NCI-H82 treated with DMSO at 0.1 percent for 48 hours (cell line): Measurements from ENCODE around the gene OSBP2.

Experiments used
- DNase-seq: peaks from one replicate; lab custom pipeline; 2025; ENCODE audit not compliant: unreplicated experiment; lab: John Stamatoyannopoulos, UW

Gene OSBP2

DNA sequence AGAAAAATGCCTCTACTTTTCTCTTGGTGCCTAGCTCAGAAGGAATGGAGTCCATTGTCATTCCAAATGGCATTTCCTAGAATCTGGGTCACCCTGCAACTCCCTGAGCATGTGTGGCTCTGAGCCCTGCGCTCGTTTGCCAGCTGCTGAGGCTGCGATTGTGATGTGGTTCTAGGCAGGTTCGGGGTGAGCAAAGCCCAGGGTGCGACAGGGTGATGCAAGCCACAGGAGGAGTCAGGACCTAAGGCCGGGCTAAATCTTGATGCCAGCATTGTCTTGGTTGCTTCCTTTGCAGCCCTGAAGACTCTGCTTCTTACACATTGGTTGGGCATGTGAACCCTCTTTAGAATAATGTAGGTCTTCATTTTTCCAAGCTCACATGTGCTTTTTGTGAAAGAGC is 142.9 kb downstream of the OSBP2 start:
- DNase-seq, result no peak

GRCh38 chr22:30838111-30838510 is 143.4 kb downstream of the OSBP2 start:
- DNase-seq, result no peak

DNA sequence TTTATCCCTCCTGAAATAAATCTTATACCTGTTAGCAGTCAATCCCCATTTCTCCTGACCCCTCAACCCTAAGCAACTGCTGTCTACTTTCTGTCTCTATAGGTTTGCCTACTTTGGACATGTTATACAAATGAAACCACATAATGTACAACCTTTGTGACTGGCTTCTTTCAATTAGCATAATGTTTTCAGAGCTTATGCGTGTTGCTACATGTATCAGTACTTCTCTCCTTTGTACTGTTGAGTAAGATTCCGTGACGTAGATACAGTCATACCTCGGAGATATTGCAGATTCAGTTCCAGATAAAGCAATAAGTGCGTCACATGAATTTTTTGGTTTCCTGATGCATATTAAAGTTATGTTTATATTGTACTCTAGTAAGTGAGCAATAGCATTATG is 146.6 kb downstream of the OSBP2 start:
- DNase-seq, result no peak

- DNase-seq, result no peak
Observed at GRCh38 chr22:30843245-30843644, 148.6 kb downstream of the OSBP2 start.

- DNase-seq, result no peak
Observed at GRCh38 chr22:30847583-30847982, 152.9 kb downstream of the OSBP2 start.

GRCh38 chr22:30855266-30855665 is 160.6 kb downstream of the OSBP2 start:
- DNase-seq, result no peak

GRCh38 chr22:30855677-30856518 is 161.2 kb downstream of the OSBP2 start:
- no peak for DNase-seq

DNA sequence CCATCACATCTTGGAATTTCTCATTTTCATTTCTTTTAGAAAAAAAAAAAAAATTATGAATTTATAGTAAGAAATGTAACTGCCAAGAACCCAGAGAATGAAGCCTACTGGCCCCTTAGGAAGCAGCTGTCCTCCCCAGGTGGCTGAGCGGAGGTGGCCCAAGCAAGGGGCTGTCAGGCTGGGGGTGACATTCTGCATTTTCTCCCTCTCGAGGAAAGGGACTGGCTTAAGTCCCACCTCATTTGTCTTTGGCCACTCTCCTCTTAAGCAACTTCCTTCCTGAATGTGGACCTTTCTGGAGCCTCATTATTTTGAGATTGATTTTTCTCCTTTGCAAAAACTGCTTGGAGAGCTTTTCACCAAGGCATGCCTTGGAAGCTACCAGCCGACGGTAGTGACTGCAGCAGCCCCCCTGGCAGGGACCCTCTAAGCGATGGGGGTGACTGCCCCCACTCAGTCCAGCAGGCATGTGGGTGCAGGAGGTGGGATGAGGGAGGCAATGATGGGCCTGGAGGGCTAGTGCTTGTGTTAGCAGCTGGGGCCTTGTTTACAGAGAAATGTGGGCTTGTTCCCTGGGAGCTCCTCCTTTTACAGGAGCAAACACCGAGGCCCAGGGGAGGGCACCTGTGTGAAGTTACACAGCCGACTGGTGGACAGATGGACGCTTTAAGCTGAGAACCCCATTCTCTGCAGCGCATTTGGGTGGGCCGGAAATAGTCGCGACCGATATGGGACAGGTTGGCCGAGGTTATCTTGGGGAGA is 162.2 kb downstream of the OSBP2 start:
- no peak for DNase-seq

GRCh38 chr22:30857791-30858190 is 163.1 kb downstream of the OSBP2 start:
- DNase-seq, result no peak

DNA sequence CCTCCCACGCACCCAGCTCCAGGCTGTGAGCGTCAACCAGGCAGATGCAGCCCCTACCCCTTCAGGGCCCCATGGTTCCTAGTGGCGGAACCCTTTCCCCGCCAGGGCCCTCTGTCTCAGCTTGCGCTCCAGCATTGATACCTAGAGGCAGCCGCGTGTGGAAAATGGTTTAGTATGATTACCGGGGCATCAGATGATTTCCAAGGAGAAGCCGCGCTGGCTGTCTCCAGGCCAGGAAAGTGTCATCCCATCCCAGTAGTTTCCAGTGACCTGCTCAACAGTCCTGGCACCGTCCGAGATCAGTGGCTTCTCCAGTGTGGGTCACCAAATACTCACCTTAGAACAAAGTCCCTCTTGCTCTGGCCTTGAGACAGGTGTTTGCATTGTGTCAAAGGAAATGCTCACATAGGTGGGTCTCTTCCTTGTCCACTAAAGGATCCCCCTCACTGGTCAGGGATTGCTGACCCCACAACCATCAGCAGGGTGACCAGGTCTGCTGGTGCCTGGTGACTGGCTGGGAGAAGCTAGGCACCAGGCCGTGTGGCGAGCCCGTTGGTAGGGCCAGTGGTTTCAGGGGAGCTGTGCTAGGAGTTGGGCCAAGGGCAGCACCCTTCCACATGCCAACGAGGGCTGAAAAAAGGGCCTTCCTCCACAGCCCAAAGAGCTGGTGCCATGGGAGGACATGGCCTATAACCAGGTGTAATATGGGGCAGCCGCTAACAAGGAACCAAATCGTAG is 164.5 kb downstream of the OSBP2 start:
- no peak for DNase-seq

DNA sequence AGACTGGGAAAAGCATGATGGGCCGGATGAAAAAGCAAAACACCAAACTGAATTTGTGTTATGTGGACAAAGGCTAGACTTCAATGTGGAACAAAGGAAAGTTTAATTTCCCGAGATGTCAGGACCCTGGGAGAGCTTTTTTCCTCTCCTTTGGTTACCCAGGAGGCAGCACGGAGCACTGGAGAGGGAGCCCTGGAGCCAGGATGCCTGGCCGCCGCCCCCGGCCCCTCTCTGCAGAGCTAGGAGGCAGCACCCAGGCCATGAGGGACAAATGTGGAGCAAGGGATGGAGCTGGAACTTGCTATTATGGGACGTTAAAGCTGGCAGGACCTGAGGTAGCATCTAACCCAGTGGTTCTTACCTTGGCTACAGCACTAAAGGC is 165.0 kb downstream of the OSBP2 start:
- no peak for DNase-seq

DNA sequence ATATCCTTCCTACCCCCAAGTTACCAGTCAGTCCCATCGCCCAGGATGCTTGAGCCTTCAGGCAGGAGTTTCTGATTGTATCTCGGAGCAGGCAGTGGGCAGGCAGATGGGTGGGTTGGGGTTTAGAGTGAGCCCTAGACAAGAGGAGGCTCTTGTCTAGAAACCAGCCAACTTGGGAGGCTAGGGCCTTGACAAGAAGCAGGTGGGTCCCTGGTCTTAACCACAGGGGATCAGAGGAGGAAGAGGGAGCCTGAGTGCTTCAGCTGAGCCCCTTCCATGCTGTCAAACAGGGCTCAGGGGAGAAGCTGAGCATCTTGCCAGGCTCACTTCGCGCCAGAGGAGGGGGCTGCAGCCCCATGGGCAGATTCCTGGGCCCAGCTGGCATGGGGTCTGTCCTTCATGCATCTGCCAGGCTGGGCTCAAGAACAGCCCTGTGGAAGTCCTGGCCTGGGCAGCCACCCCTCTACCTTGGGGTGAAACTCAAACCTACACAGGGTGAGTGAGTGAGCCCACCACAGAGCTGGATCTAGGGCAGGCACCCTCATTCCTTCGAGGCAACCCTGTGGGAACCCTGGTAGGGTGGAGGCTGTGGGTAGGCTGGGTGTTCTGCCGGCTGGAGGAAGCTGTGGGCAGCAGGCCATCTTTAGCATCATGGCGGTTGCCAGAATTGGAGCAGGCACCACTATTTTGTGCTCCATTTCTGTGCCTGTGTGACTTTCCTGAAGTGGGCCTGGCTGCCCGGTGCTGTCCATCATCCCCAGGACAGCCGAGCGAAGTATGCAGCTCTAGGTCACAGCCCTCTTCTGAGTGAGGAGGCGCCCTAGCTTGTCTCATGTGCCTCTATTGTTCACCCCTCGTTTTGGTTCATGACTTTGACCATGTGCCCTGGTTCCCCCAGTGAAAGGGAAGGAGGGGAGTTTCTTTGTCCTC is 165.8 kb downstream of the OSBP2 start:
- DNase-seq, result no peak

- DNase-seq, result no peak
Observed at GRCh38 chr22:30861131-30861530, 166.5 kb downstream of the OSBP2 start.

DNA sequence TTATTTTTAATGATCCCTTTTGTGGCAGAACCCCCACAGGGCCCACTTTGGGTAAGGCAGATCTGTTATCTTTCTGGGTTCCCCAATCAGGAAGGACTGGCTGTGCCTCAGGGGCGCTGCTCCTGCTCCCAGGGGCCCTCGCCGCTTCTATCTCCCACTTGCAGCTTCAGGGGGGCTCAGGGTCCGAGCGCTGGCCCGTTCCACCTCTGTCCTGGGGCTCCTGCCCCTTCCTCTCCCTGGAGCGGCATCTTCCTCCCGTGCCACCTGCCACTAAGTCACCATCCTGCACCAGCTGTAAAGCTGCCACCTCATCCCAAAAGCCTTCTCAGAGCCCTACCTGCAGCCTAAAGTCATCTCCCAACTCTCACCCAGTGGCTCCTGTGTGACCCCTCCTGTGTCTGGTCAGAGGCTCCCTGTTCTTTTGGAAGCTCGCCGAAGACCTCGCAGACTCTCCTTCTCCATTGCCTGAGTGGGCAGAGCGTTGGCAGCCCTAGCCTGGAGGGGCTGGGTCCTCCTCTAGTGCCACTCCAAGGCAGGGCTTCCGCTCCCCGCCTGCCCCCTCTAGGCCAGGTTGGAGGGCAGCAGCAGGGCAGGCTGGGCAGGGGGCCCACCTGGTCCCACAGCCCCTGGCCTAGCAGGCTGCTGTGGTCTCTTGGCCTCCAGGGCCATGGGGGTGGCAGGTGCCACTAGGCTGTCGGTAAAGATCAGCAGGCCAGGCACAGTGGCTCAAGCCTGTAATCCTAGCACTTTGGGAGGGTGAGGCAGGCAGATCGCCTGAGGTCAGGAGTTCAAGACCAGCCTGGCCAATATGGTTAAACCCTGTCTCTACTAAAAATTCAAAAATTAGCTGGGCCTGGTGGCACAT is 167.2 kb downstream of the OSBP2 start:
- DNase-seq, result no peak

GRCh38 chr22:30863081-30863833 is 168.6 kb downstream of the OSBP2 start:
- peak; percentile 81 for DNase-seq

DNA sequence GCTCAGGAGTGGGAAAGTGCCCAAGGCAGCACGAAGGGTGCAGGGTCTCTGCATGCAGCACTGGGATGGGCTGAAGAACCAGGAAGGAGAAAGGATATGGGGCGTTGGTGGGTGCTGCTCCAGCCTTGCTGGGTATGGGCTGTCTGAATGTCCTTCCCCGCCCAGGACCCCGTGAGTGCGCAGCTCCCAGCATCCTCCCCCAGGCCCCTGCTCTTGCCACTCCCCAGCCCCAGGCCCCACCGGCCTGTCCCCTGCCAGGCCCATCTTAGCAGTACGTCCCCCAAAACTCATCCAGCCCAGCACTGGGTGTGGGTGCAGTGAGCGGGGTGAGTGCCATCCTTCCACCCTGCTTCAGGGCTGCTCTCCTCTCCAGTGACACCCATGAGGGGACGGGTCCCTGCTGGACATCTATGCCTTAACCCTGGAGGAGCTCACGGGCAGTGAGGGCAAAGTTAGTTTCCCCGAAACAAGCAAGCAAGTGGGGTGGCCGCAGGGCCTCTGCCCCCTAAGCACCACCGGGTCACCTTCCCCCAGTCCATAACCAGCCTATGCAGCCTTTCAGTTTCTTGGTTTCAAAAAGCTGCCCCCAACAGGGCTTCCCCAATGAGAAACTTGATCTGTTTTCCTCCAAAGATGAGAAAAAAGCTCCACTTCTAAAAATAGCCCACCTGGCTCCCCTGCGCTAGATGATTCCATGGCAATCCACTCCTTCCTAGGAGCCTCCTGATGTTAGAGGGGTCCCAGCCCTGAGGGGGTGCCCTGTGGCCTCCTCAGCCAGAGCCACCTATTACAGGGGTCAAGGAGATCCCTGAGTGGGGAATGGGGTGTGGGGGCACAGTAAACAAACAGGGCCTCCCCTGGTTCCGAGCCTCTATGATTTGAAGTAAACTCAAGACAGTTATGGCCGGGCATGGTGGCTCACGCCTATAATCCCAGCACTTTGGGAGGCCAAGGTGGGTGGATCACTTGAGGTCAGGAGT is 170.1 kb downstream of the OSBP2 start:
- DNase-seq, result no peak

DNA sequence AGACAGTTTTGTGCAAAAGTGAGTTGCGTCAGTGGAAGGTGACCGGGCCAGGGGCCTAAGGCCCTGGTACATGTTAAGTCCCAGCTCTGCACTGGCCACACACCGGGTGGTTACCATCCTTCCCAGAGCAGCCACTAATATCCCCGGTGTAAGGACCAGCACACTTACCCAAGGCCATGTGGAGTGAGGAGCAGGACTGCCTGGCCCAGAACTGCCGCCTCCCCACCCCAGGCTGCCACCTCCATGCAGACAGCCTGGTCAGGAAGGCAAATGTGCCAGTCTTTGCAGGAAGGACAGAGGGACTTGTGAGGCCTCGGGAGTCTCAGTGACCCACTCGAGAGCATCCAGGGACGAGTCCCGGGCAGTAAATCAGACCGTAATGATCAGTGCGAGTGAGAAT is 171.0 kb downstream of the OSBP2 start:
- no peak for DNase-seq

DNA sequence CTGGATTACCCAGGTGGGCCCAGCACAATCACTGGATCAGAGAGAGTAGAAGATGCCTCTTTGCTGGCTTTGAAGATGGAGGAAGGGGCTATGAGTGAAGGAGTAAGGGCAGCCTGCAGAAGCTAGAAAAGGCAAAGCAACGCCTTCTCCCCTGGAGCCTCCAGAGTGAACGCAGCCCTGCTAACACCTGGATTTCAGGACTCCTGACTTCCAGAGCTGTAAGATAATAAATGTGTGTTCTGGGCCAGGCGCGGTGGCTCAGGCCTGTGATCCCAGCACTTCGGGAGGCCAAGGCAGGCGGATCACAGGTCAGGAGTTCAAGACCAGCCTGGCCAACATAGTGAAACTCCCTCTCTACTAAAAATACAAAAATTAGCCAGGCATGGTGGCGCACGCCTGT is 171.5 kb downstream of the OSBP2 start:
- DNase-seq, result no peak
